ENCODE data around the gene POLR2A. TPM values are rescaled to one million over a fixed set of nuclear protein-coding genes. Genes with fewer than 3 reads are reported as not detected.

POLR2A gene
- total and polyA plus RNA-seq, 7 experiments from 2014 or later = 43.6 to 501 (median 173) TPM

GRCh38 chr17:7476494-7476893 is 7.7 kb upstream of the POLR2A start:
- peaks cover 0 to 1% (median 0%) of the 10 kb centered on the region in 11 donors for H3K9me3 Mint-ChIP-seq
- Histone ChIP-seq H3K9me3 (ENCODE audit: control insufficient read depth in 2 of 3, low read length in 3 of 3) (no peaks in the 10 kb centered on the region), H3K27ac (ENCODE audit: low read depth, low read length) (peak overlapping the region; percentile 100), H3K36me3 (ENCODE audit: control insufficient read depth in 2 of 3, insufficient read depth in 3 of 3, low read length in 3 of 3) (peaks cover 0 to 3% (median 0%) of the 10 kb centered on the region in 3 experiments), H3K4me3 (ENCODE audit: low read length) (no peak overlapping the region), H3K4me1 (ENCODE audit: control insufficient read depth in 2 of 2, insufficient read depth in 2 of 2, low read length in 2 of 2) (peaks cover 19 to 42% of the 10 kb centered on the region in 2 donors), H3K27me3 (ENCODE audit: control insufficient read depth in 2 of 2, insufficient read depth in 2 of 2, low read length in 2 of 2) (no peaks in the 10 kb centered on the region)
- intact Hi-C loops (cut with micrococcal nuclease) = no loop called here
- ATAC-seq (no peak), DNase-seq (no peak)
- peaks cover 0 to 6% (median 0%) of the 10 kb centered on the region in 5 donors for H3K36me3 Mint-ChIP-seq
- CTCF ChIA-PET = interaction anchor here (0.9 to 3.0 kb wide), 6 partner anchors 9 to 617 kb away, joined by 3 to 14 read pairs (median 6); partner anchors contain the start of gene TMEM102
- peaks cover 42 to 81% (median 60%) of the 10 kb centered on the region in 7 donors for H3K4me1 Mint-ChIP-seq
- no peaks in the 10 kb centered on the region for H3K27me3 Mint-ChIP-seq
- POLR2A ChIA-PET = interaction anchor here (0.5 to 12.3 kb wide), 18 partner anchors 9 to 210 kb away, joined by 3 to 199 read pairs (median 4); partner anchors contain the start of genes TMEM102, TMEM256, TNFSF12 and TP53
- peak overlapping the region; percentile 7 to 99 (median 92) for H3K4me3 Mint-ChIP-seq
- peak overlapping the region in 8 of 9 donors; percentile 90 to 99 (median 96) for H3K27ac Mint-ChIP-seq

GRCh38 chr17:7476951-7477350 is 7.2 kb upstream of the POLR2A start:
- ATAC-seq (no peak), DNase-seq (no peak)
- Mint-ChIP-seq H3K36me3 (peaks cover 0 to 6% (median 0%) of the 10 kb centered on the region in 5 donors), H3K27ac (peak overlapping the region in 8 of 9 donors; percentile 90 to 99 (median 96)), H3K27me3 (no peaks in the 10 kb centered on the region), H3K4me1 (peaks cover 42 to 81% (median 60%) of the 10 kb centered on the region in 7 donors), H3K4me3 (peak overlapping the region; percentile 32 to 99 (median 96)), H3K9me3 (peaks cover 0 to 3% (median 0%) of the 10 kb centered on the region in 11 donors)
- intact Hi-C loops (cut with micrococcal nuclease) = no loop called here
- Histone ChIP-seq H3K4me1 (ENCODE audit: control insufficient read depth in 2 of 2, insufficient read depth in 2 of 2, low read length in 2 of 2) (peaks cover 19 to 44% of the 10 kb centered on the region in 2 donors), H3K27ac (ENCODE audit: low read depth, low read length) (peak overlapping the region; percentile 100), H3K36me3 (ENCODE audit: control insufficient read depth in 2 of 3, insufficient read depth in 3 of 3, low read length in 3 of 3) (peaks cover 0 to 3% (median 0%) of the 10 kb centered on the region in 3 experiments), H3K9me3 (ENCODE audit: control insufficient read depth in 2 of 3, low read length in 3 of 3) (no peaks in the 10 kb centered on the region), H3K4me3 (ENCODE audit: low read length) (no peak overlapping the region), H3K27me3 (ENCODE audit: control insufficient read depth in 2 of 2, insufficient read depth in 2 of 2, low read length in 2 of 2) (no peaks in the 10 kb centered on the region)
- CTCF ChIA-PET = interaction anchor here (1.0 to 2.9 kb wide), 3 partner anchors 9 to 84 kb away, joined by 4 to 8 read pairs (median 7); no protein-coding TSS in a partner anchor
- POLR2A ChIA-PET = interaction anchor here (0.7 to 12.3 kb wide), 15 partner anchors 8 to 210 kb away, joined by 3 to 199 read pairs (median 4); partner anchors contain the start of genes CHRNB1, TMEM102, TMEM256 and TNFSF12

- Mint-ChIP-seq H3K27me3 (no peaks in the 10 kb centered on the region), H3K4me1 (peaks cover 44 to 84% (median 63%) of the 10 kb centered on the region in 7 donors), H3K4me3 (peak overlapping the region; percentile 90 to 99 (median 97)), H3K9me3 (peaks cover 0 to 3% (median 0%) of the 10 kb centered on the region in 11 donors), H3K36me3 (peaks cover 0 to 6% (median 0%) of the 10 kb centered on the region in 5 donors), H3K27ac (peak overlapping the region; percentile 90 to 99 (median 95))
- intact Hi-C loops (cut with micrococcal nuclease) = loop anchor here in 1 of 2 donors (1.0 kb wide), 3 partner anchors 22 to 84 kb away; partner anchors contain the start of gene SENP3
- Histone ChIP-seq H3K4me3 (ENCODE audit: low read length) (peak overlapping the region; percentile 75), H3K27me3 (ENCODE audit: control insufficient read depth in 2 of 2, insufficient read depth in 2 of 2, low read length in 2 of 2) (no peaks in the 10 kb centered on the region), H3K36me3 (ENCODE audit: control insufficient read depth in 2 of 3, insufficient read depth in 3 of 3, low read length in 3 of 3) (peaks cover 0 to 3% (median 0%) of the 10 kb centered on the region in 3 experiments), H3K9me3 (ENCODE audit: control insufficient read depth in 2 of 3, low read length in 3 of 3) (no peaks in the 10 kb centered on the region), H3K27ac (ENCODE audit: low read depth, low read length) (peak overlapping the region; percentile 100), H3K4me1 (ENCODE audit: control insufficient read depth in 2 of 2, insufficient read depth in 2 of 2, low read length in 2 of 2) (peaks cover 19 to 43% of the 10 kb centered on the region in 2 donors)
- CTCF ChIA-PET = interaction anchor here (0.7 to 2.9 kb wide), 5 partner anchors 8 to 898 kb away, joined by 3 to 8 read pairs (median 4); partner anchors contain the start of gene TMEM102
- DNase-seq (peak in 7 of 9 donors; percentile 49 to 81 (median 56)), ATAC-seq (peak; percentile 12)
- POLR2A ChIA-PET = interaction anchor here (0.6 to 12.3 kb wide), 14 partner anchors 8 to 209 kb away, joined by 3 to 199 read pairs (median 8); partner anchors contain the start of genes CHRNB1, MPDU1, TMEM102 and TMEM256
Observed at GRCh38 chr17:7477392-7478275, 6.5 kb upstream of the POLR2A start.

- H3K4me1 ChIP-seq (ENCODE audit: control insufficient read depth in 2 of 2, insufficient read depth in 2 of 2, low read length in 2 of 2) = peaks cover 26 to 49% of the 10 kb centered on the region in 2 donors
- peak overlapping the region; percentile 100 for H3K27ac ChIP-seq (ENCODE audit: low read depth, low read length)
- Mint-ChIP-seq H3K27me3 (no peaks in the 10 kb centered on the region), H3K9me3 (peaks cover 0 to 3% (median 0%) of the 10 kb centered on the region in 11 donors), H3K4me1 (peaks cover 51 to 81% (median 70%) of the 10 kb centered on the region in 7 donors), H3K27ac (peak overlapping the region; percentile 90 to 99 (median 95)), H3K36me3 (peaks cover 0 to 6% (median 0%) of the 10 kb centered on the region in 5 donors), H3K4me3 (peak overlapping the region; percentile 90 to 99 (median 97))
- ATAC-seq (peak; percentile 56), DNase-seq (peak; percentile 53 to 83 (median 73))
- no peaks in the 10 kb centered on the region for H3K27me3 ChIP-seq (ENCODE audit: control insufficient read depth in 2 of 2, insufficient read depth in 2 of 2, low read length in 2 of 2)
- ChIA-PET POLR2A (interaction anchor here (0.6 to 12.3 kb wide), 21 partner anchors 8 to 457 kb away, joined by 3 to 199 read pairs (median 4); partner anchors contain the start of genes ACAP1, CHRNB1, FXR2 and GPS2), CTCF (interaction anchor here (0.7 to 2.9 kb wide), 6 partner anchors 23 to 897 kb away, joined by 3 to 7 read pairs (median 3); partner anchors contain the start of gene TMEM102)
- H3K9me3 ChIP-seq (ENCODE audit: control insufficient read depth in 2 of 3, low read length in 3 of 3) = no peaks in the 10 kb centered on the region
- peak overlapping the region; percentile 75 for H3K4me3 ChIP-seq (ENCODE audit: low read length)
- intact Hi-C loops (cut with micrococcal nuclease) = loop anchor here (1.0 kb wide), 4 partner anchors 23 to 83 kb away; partner anchors contain the start of genes SENP3 (in 1 of the 2) and TMEM256 (in 1 of the 2)
- peaks cover 0 to 3% (median 0%) of the 10 kb centered on the region in 3 experiments for H3K36me3 ChIP-seq (ENCODE audit: control insufficient read depth in 2 of 3, insufficient read depth in 3 of 3, low read length in 3 of 3)
Observed at GRCh38 chr17:7478276-7479212, 5.6 kb upstream of the POLR2A start.

GRCh38 chr17:7479213-7480088 is 4.7 kb upstream of the POLR2A start, which contains the start of gene ZBTB4:
ZBTB4 (minus strand) TSS chr17:7479631; CDS start chr17:7466801, 12,830 bp downstream.
- peak within 1 kb of the TSS; percentile 100 for H3K27ac ChIP-seq (ENCODE audit: low read depth, low read length)
- peaks cover 0 to 4% (median 0%) of the 10 kb centered on the region in 11 donors for H3K9me3 Mint-ChIP-seq
- CTCF ChIA-PET = interaction anchor here (1.0 to 2.4 kb wide), 4 partner anchors 38 to 123 kb away, joined by 3 to 6 read pairs (median 3); partner anchors contain the start of gene TMEM102
- peak within 1 kb of the TSS; percentile 90 to 99 (median 98) for H3K4me3 Mint-ChIP-seq
- no peaks in the 10 kb centered on the region for H3K27me3 Mint-ChIP-seq
- intact Hi-C loops (cut with micrococcal nuclease) = loop anchor here (1.0 to 10.0 kb wide), 7 partner anchors 24 to 678 kb away; partner anchors contain the start of genes CHD3 (in 1 of the 2), CNTROB (in 1 of the 2), KCTD11 (in 1 of the 2) and SLC16A13 (in 1 of the 2)
- POLR2A ChIA-PET = interaction anchor here (0.7 to 12.3 kb wide), 27 partner anchors 8 to 458 kb away, joined by 3 to 199 read pairs (median 5); partner anchors contain the start of genes ACAP1, CHRNB1, CTDNEP1 and ELP5
- H3K27ac Mint-ChIP-seq = peak within 1 kb of the TSS; percentile 90 to 100 (median 100)
- H3K27me3 ChIP-seq (ENCODE audit: control insufficient read depth in 2 of 2, insufficient read depth in 2 of 2, low read length in 2 of 2) = no peaks in the 10 kb centered on the region
- ATAC-seq (peak; percentile 5), DNase-seq (peak; percentile 65 to 78 (median 70))
- peaks cover 0 to 6% (median 0%) of the 10 kb centered on the region in 5 donors for H3K36me3 Mint-ChIP-seq
- peaks cover 51 to 78% (median 68%) of the 10 kb centered on the region in 7 donors for H3K4me1 Mint-ChIP-seq
- H3K36me3 ChIP-seq (ENCODE audit: control insufficient read depth in 2 of 3, insufficient read depth in 3 of 3, low read length in 3 of 3) = peaks cover 0 to 3% (median 0%) of the 10 kb centered on the region in 3 experiments
- no peaks in the 10 kb centered on the region for H3K9me3 ChIP-seq (ENCODE audit: control insufficient read depth in 2 of 3, low read length in 3 of 3)
- peaks cover 26 to 49% of the 10 kb centered on the region in 2 donors for H3K4me1 ChIP-seq (ENCODE audit: control insufficient read depth in 2 of 2, insufficient read depth in 2 of 2, low read length in 2 of 2)
- peak within 1 kb of the TSS; percentile 88 for H3K4me3 ChIP-seq (ENCODE audit: low read length)
